Natural killer cell treated with Interleukin-12 subunit alpha and Interleukin-12 subunit beta and Interleukin-15 and Interleukin-18, amount 100 ng/mL, for 72 hours (primary cell): ENCODE data around the gene KANSL3. TPM values are rescaled to one million over a fixed set of nuclear protein-coding genes. Genes with fewer than 3 reads are reported as not detected.
A peak's percentile ranks its signal among the peaks of the same experiment; 100 is the strongest.

Source experiments
- ATAC-seq, 2 donors: fragments of 150-1000 bp; cut with Tn5 transposase in 1 of 2; sonication (Bioruptor Pico), chemical (Tn5 transposase) in 1 of 2; 2 replicates each; pipeline ENCODE4 v1.10.0; 2021
- DNase-seq: peaks from one replicate; pipeline ENCODE4 v3.0.0; 2022; ENCODE audit warnings: low spot score
- H3K27ac Mint-ChIP-seq, 2 donors: 1 replicate in 1 of 2; 2 replicates in 1 of 2; pipeline ENCODE4 v1.8.0; 2022; ENCODE audit warnings: mixed read lengths in 2 of 2, mild to moderate bottlenecking in 1 of 2, moderate library complexity in 1 of 2
- H3K27me3 Mint-ChIP-seq, 2 donors: 1 replicate in 1 of 2; 2 replicates in 1 of 2; pipeline ENCODE4 v1.8.0; 2022; ENCODE audit warnings: mixed read lengths in 2 of 2
- H3K36me3 Mint-ChIP-seq: one replicate; pipeline ENCODE4 v1.8.0; 2022; ENCODE audit warnings: mixed read lengths
- H3K4me1 Mint-ChIP-seq, 2 donors: 1 replicate in 1 of 2; 2 replicates in 1 of 2; pipeline ENCODE4 v1.8.0; 2022; ENCODE audit warnings: low read depth in 2 of 2, mixed read lengths in 2 of 2, mild to moderate bottlenecking in 1 of 2
- H3K4me3 Mint-ChIP-seq: one replicate; pipeline ENCODE4 v1.8.0; 2022; ENCODE audit warnings: mixed read lengths
- H3K9me3 Mint-ChIP-seq: 2 replicates; pipeline ENCODE4 v1.8.0; 2022; ENCODE audit warnings: mixed read lengths
- total RNA-seq, 2 donors: library from RNA; stranded (reverse); gene quantifications; one replicate each; pipeline ENCODE4 v1.2.3, GENCODE V29; 2022

KANSL3 gene
- total RNA-seq, 2 donors from 2014 or later: 62.3 to 95.6 TPM

- H3K4me3 Mint-ChIP-seq: peak overlapping the region; percentile 77
- peaks cover 51 to 52% of the 10 kb centered on the region in 2 donors for H3K4me1 Mint-ChIP-seq
- H3K9me3 Mint-ChIP-seq: no peaks in the 10 kb centered on the region
- ATAC-seq (peak in 1 of 2 donors; percentile 22), DNase-seq (no peak)
- H3K27me3 Mint-ChIP-seq: no peaks in the 10 kb centered on the region
- H3K27ac Mint-ChIP-seq: peak overlapping the region; percentile 61 to 72
- H3K36me3 Mint-ChIP-seq: peaks cover 17% of the 10 kb centered on the region
Observed at GRCh38 chr2:96546797-96547196, 91.3 kb downstream of the KANSL3 start.

GRCh38 chr2:96546321-96546720 lies 91.8 kb downstream of the KANSL3 start:
- peaks cover 52 to 56% of the 10 kb centered on the region in 2 donors for H3K4me1 Mint-ChIP-seq

More at GRCh38 chr2:96546321-96546720, 91.8 kb downstream of the KANSL3 start:
- Mint-ChIP-seq H3K9me3 (no peaks in the 10 kb centered on the region), H3K4me3 (peak overlapping the region; percentile 77), H3K27me3 (no peaks in the 10 kb centered on the region), H3K27ac (peak overlapping the region; percentile 61 to 72), H3K36me3 (peaks cover 17% of the 10 kb centered on the region)
- DNase-seq: peak; percentile 78
- peak; percentile 77 for ATAC-seq

Other genes with a start within 250 kb of the KANSL3 start
- under 1 TPM in 1 of 2 donors, not detected in 1; 0.64 TPM for gene NEURL3, start 133.0 kb downstream of the KANSL3 start, total RNA-seq
- gene ARID5A, start 101.6 kb downstream of the KANSL3 start, total RNA-seq: 100 to 1,000 TPM in 1 of 2 donors, 10 to 100 TPM in 1; 81.4 to 115 TPM
- not detected for gene FER1L5, start 4.5 kb upstream of the KANSL3 start, total RNA-seq
- gene LMAN2L, start 101.8 kb upstream of the KANSL3 start, total RNA-seq: 1 to 10 TPM; 7.5 to 8.3 TPM
- gene CNNM4, start 122.6 kb upstream of the KANSL3 start, total RNA-seq: 1 to 10 TPM; 7.3 to 8.4 TPM
- 10 to 100 TPM; 15.7 to 32.9 TPM for gene CNNM3, start 178.0 kb upstream of the KANSL3 start, total RNA-seq
- 10 to 100 TPM in 1 of 2 donors, 1 to 10 TPM in 1; 7.4 to 12.9 TPM for gene ANKRD23, start 205.7 kb upstream of the KANSL3 start, total RNA-seq
- 10 to 100 TPM; 27.8 to 41.7 TPM for gene ANKRD39, start 219.7 kb upstream of the KANSL3 start, total RNA-seq
- 10 to 100 TPM; 17.0 to 18.0 TPM for gene SEMA4C, start 231.8 kb upstream of the KANSL3 start, total RNA-seq